Measurements from ENCODE around the gene ZNF397. TPM values are rescaled to one million over a fixed set of nuclear protein-coding genes. Genes with fewer than 3 reads are reported as not detected.

ZNF397 gene
- total and polyA plus RNA-seq, 9 of the 15 experiments (the other 6 are each of a cell fraction or from before 2014, with no cell fraction given), result 6.4 to 24.2 (median 19.3) TPM

DNA sequence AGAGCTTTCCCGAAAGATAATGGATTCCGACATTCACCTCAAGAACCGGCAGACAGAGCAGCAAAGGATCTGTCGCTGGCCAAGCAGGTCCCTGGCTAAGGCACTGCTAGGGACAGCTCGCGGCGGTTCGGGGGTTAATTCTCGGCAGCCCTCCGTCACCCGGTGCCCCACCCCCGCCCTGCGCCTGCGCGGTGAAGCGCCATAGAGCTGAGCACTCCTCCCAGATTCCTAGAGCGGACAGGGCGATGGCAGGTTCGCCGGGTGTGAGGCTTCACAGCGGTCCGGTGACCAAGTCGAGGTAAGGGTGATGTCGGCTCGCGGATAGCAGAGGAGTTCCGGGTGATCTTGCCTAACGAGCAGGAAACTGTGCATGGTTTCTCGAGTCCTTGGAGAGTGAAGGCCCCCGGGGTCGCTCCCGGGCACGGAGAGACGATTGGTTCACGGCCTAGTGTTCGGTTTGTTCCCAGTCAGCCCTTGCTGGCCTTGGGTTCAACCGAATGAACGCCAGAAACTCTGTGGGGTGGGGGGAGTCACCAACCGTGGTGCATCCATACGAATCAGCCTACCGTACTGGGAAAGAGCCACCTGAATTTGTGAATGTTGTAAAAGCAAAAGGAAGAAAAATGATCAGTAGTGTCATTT, 49.4 kb downstream of the ZNF397 start, which contains the start of gene ZSCAN30 (continued):
- TF ChIP-seq, protein P1, sequence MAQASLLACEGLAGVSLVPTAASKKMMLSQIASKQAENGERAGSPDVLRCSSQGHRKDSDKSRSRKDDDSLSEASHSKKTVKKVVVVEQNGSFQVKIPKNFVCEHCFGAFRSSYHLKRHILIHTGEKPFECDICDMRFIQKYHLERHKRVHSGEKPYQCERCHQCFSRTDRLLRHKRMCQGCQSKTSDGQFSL (CRISPR knock-in tag; IDR thresholded peaks at IDR 0.05), result peak; percentile 56; the same call in 1 of the 2 replicates
- TF ChIP-seq, protein P1 (tag; IDR thresholded peaks at IDR 0.05), result no peak
- TF ChIP-seq, protein P2, sequence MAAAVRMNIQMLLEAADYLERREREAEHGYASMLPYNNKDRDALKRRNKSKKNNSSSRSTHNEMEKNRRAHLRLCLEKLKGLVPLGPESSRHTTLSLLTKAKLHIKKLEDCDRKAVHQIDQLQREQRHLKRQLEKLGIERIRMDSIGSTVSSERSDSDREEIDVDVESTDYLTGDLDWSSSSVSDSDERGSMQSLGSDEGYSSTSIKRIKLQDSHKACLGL (CRISPR knock-in tag; IDR thresholded peaks at IDR 0.05; ENCODE audit: borderline replicate concordance, poor library complexity, severe bottlenecking), result no peak
- TF ChIP-seq CEBPG (CRISPR knock-in tag; IDR thresholded peaks at IDR 0.05), result peak; percentile 52; the same call in 1 of the 2 replicates
- TF ChIP-seq CEBPG (tag; conservative IDR thresholded peaks at IDR 0.05 in 1 of 2, IDR thresholded peaks at IDR 0.05 in 1 of 2), result no peak
- peak; percentile 65 for TF ChIP-seq ZBTB17 (CRISPR knock-in tag; IDR thresholded peaks at IDR 0.05)
- 0 out of 2 replicates have a peak, but pooled peaks have one; percentile 74 for TF ChIP-seq GATAD2A (IDR thresholded peaks at IDR 0.05)
- TF ChIP-seq, protein P3, sequence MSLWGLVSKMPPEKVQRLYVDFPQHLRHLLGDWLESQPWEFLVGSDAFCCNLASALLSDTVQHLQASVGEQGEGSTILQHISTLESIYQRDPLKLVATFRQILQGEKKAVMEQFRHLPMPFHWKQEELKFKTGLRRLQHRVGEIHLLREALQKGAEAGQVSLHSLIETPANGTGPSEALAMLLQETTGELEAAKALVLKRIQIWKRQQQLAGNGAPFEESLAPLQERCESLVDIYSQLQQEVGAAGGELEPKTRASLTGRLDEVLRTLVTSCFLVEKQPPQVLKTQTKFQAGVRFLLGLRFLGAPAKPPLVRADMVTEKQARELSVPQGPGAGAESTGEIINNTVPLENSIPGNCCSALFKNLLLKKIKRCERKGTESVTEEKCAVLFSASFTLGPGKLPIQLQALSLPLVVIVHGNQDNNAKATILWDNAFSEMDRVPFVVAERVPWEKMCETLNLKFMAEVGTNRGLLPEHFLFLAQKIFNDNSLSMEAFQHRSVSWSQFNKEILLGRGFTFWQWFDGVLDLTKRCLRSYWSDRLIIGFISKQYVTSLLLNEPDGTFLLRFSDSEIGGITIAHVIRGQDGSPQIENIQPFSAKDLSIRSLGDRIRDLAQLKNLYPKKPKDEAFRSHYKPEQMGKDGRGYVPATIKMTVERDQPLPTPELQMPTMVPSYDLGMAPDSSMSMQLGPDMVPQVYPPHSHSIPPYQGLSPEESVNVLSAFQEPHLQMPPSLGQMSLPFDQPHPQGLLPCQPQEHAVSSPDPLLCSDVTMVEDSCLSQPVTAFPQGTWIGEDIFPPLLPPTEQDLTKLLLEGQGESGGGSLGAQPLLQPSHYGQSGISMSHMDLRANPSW (CRISPR knock-in tag; IDR thresholded peaks at IDR 0.05), result no peak
- no peak for TF ChIP-seq ILF3 (IDR thresholded peaks at IDR 0.05; ENCODE audit: borderline replicate concordance)
- TF ChIP-seq POLR3G (IDR thresholded peaks at IDR 0.05; ENCODE audit: extremely low read depth, insufficient read length, insufficient replicate concordance), result no peak
- TF ChIP-seq, protein P4, sequence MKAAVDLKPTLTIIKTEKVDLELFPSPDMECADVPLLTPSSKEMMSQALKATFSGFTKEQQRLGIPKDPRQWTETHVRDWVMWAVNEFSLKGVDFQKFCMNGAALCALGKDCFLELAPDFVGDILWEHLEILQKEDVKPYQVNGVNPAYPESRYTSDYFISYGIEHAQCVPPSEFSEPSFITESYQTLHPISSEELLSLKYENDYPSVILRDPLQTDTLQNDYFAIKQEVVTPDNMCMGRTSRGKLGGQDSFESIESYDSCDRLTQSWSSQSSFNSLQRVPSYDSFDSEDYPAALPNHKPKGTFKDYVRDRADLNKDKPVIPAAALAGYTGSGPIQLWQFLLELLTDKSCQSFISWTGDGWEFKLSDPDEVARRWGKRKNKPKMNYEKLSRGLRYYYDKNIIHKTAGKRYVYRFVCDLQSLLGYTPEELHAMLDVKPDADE (conservative IDR thresholded peaks at IDR 0.05; ENCODE audit: control insufficient read depth, low read depth, low read length), result peak; percentile 95
- 0 out of 2 replicates have a peak, but pooled peaks have one; percentile 60 for TF ChIP-seq PYGO2 (tag; IDR thresholded peaks at IDR 0.05)
- TF ChIP-seq, protein P5, sequence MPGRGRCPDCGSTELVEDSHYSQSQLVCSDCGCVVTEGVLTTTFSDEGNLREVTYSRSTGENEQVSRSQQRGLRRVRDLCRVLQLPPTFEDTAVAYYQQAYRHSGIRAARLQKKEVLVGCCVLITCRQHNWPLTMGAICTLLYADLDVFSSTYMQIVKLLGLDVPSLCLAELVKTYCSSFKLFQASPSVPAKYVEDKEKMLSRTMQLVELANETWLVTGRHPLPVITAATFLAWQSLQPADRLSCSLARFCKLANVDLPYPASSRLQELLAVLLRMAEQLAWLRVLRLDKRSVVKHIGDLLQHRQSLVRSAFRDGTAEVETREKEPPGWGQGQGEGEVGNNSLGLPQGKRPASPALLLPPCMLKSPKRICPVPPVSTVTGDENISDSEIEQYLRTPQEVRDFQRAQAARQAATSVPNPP (IDR thresholded peaks at IDR 0.05; ENCODE audit: borderline replicate concordance, insufficient read depth, insufficient read length), result no peak
- peak; percentile 44; the same call in 1 of the 2 replicates for TF ChIP-seq FOSL1 (tag; conservative IDR thresholded peaks at IDR 0.05)
- TF ChIP-seq, protein P6, sequence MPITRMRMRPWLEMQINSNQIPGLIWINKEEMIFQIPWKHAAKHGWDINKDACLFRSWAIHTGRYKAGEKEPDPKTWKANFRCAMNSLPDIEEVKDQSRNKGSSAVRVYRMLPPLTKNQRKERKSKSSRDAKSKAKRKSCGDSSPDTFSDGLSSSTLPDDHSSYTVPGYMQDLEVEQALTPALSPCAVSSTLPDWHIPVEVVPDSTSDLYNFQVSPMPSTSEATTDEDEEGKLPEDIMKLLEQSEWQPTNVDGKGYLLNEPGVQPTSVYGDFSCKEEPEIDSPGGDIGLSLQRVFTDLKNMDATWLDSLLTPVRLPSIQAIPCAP (CRISPR knock-in tag; IDR thresholded peaks at IDR 0.05; ENCODE audit: borderline replicate concordance), result no peak
- TF ChIP-seq BDP1 (IDR thresholded peaks at IDR 0.05; ENCODE audit: insufficient read depth, insufficient read length), result no peak
- peak; percentile 52 to 64; a peak in 1 of 4 replicates for TF ChIP-seq FOXK2 (conservative IDR thresholded peaks at IDR 0.05 in 1 of 2, IDR thresholded peaks at IDR 0.05 in 1 of 2; ENCODE audit: low read depth in 2 of 2)
- no peak for TF ChIP-seq ZNF274 (IDR thresholded peaks at IDR 0.05; ENCODE audit: borderline replicate concordance, low read depth, low read length)

Data from K562 (cell line).